Measurements from ENCODE around the gene HSP90AB1.

HSP90AB1 gene

DNA sequence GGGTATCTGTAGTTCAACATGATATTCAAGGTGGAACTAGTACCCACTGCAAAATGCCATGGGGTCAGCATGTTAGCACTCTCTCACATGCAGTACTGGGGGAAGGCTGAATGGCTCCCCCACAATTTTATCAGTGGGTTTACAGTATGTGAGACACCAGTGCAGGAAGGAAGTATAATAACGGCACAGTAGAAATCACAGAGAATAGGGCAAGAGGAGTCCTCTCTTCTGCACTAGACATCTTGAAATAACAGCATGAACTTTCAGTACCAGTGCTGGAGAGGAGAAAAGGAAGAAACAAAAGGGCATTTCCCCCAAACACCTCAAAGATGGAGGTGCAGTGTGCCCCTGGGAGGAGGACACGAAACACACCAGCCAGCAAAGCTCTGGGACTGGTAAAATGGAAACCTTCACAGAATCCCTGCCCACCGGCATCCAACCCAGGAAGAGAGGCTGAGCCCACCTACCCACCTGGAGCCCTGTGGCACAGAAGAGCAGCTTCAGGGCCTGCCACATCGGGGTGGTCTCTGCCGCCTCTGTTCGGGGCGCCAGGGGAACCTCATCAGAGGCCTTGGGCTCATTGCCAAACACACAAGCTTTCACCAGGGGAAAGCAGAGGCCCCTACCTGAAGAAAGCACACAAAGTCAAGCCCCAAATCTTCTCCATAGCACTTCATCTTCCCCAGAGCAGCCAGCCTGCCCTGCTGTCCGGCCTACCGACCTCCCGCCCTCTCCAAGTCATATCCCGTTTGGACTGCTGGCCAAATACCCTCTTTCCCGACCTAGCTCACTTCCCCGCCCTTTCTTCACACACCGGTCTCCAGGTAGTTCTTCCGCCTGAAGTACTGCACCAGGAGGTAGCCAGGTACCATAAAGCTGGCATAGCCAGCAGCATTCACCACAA is 9.2 kb downstream of the HSP90AB1 start:
- peak; percentile 45 for DNase-seq

GRCh38 chr6:44256775-44257024 is 9.8 kb downstream of the HSP90AB1 start:
- DNase-seq: no peak

DNA sequence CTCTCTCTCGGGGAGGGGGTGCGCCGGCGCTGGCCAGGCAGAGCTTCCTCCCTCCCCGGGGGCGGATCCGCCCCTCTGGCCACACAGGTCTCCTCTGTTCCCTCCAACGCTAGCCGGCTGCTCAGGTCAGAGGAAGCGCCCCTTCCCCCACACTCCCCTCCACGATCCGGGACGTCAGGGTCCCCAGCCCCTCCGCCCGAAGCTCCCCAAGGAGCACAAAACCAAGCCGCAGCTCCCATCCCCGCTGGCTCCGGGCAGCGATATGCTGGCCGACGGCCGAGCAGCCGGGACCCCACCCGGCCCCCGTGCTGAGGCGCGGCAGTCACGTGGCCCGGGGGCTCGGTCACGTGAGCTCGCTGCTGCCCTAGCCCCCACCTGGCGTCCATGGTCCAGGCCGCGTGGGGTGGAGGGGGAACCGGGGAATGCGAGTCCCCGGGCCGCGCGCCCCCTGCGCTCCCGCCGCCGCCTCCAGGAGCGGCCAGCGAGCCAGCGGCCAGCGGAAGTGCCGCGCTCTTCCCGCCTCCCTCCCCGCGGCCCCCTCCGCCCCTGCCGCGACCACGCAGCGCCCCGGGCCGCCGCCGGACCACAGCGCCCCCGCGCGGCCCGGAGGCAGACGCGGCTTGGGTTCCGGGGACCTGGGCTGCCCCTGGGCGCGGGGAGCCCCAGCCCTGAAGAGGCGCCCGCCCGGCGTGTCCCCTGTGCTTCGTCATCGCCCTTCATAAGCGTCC is 10.3 kb downstream of the HSP90AB1 start, which contains the start of gene SLC35B2:
SLC35B2 (minus strand) TSS at position 504 of the 728 bp plus-strand sequence; CDS start at position 386, 118 bp downstream.
- DNase-seq: peak; percentile 78

GRCh38 chr6:44257753-44258324 is 10.9 kb downstream of the HSP90AB1 start:
- no peak for DNase-seq

DNA sequence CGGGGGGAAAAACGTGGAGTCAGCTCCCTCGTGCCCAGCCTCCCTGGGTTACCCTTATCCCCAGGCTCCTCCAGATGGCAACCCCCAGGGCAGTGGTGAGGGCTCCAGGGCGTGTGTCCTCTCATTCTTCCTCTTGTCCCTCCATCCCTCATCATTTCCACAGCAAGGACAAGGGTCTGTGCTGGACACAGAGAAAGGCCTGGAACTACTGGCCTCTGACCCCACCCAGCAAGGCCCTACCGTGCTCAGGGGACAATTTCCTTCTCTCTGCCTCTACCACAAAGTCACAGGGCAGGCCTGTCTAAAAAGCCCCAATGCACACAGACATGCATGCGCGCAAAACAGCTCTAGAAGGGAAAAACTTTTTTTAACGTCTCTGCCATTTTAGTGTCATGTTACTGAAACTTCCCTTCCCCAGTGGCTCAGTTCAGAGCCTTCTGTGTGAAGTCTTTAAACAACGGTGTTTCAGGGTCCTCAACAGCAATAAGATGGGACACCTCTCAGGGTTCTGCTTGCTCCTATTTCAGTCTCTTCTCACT is 11.5 kb downstream of the HSP90AB1 start:
- no peak for DNase-seq

- no peak for DNase-seq
These were observed 12.0 kb downstream of the HSP90AB1 start for GRCh38 chr6:44258921-44259320.

GRCh38 chr6:44260011-44260410 is 13.1 kb downstream of the HSP90AB1 start:
- no peak for DNase-seq

- no peak for DNase-seq
These were observed 13.8 kb downstream of the HSP90AB1 start for GRCh38 chr6:44260451-44261297.

DNA sequence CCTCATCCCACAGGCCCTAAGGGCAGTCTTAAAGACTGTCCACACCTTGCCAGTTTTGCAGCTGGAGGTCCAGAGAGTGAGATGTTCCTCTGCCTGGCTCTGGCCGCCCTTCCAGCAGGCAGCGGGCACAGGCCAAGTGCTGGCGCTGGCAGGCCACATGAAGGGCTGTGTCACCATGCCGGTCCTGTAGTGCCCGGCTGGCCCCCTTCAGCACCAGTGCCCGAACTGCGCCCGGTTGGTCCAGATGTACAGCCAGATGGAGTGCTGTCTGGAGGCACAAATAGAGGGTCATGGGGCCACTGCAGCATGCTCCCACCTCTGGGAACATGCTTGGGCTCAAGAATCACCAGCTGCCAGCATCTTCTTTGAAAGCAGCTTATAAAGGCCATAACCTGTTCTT is 14.7 kb downstream of the HSP90AB1 start:
- DNase-seq: no peak

- no peak for DNase-seq
These were observed 15.8 kb downstream of the HSP90AB1 start for GRCh38 chr6:44262467-44263353.

DNA sequence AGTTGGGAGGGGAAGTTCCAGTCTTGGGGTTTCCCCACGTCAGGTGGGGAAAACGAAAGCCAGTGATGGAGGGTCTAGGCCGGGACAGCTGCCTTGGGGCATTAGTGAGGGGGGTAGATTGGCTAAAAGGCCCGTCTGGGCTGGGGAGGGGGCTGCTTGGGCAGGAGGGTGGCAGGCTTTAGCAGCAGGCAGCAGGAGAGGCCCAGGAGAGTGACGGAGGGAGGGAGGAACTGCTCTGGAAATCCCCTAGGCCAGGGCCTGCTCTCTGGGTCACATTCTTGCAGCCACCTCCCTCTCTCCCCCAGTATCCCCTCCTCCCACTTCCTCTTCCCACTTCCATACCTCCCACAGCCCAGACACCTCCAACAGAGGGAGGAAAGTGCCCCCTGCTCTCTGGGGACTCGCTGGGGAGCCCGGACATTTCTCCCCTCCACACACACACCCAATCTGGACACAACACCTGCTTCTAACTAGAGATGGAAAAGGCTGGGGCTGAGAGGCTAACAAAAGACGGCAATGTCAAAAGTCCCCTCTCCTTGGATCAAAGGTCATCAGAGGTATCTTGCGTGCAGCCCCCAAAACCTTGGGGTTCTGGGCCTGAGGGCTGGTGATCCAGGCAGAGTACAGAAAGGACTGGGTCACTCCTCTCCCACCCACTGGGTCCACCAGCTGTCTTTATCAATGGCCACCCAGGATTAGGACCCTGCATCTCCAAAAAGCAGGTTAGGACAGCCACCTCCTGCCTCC is 16.6 kb downstream of the HSP90AB1 start:
- DNase-seq: peak; percentile 61

DNA sequence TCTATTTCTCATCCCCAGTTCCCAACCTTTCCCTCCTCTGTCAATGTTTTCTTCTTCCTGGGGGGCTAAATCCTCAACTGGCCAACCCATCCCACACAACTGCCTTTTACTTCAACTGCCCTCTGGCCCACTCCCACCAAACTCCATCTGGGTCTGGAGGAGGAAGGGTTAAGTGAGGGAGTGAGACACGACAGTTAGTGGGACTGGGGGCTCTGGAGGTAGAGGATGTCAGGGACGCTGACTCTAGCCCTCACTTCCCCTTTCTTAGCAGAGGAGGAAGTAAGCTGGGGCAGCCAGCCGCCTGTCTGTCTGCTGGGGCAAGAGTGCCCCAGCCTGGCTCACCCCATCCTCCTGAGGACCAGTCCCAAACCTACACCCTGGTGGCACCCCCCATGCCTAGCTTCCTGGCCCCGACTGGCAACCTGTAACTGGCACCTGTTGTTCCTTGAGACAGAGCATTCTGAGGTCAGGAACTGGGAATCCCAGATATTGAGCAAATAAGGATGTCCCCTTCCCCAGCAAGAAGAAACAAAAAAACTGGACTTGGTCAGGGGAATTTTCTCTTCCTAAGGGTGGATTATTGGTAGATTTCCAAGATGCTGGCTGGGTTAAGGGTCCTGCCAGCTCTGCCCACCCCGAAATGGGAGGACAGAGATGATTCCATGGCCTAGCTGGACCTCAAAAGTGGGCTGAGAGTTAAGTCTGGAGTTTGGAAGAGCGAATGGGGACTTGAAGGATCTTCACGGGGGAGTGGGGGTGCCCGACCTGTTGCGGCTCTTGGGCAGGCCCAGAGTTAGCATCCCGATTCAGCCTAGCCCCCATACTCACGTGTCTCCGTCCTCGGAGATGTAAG is 17.5 kb downstream of the HSP90AB1 start:
- DNase-seq: peak; percentile 66

DNA sequence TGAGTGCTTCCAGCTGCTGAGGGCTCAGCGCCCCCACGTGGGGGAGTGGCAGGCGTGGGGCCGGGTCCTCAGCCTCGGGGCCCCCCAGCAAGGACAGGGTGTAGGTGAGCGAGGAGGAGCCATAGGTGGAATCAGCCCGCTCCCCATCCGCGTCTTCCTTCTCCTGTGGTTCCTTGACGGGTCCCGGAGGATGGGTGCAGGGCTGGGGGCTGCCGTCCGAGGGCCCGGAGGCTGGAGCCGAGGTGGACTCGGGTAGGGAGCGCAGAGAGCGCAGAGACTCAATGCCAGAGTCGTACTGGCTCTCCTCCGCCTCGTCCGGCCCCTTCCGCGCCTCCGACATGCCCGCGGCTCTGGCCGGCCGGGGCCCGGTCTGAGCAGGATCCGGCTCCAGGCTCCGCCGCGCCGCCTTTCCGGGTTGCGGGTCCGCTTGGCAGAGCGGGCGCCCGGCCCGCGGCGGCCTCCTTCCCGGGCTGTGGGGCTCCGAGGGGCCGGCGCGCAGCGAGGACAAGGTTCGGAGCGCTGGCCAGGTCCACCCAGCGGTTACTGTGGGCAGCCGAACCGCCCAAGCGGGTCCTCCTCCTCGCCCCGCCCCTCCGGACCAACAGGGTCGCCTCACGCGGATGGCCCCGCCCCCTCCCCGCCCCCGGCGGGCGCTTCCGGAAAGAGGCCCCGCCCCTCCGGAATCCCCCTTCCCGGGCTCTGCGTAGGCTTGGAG is 18.3 kb downstream of the HSP90AB1 start, which contains the start of gene NFKBIE:
NFKBIE (minus strand) TSS at position 545 of the 715 bp plus-strand sequence; CDS start at position 340, 205 bp downstream.
- peak; percentile 96 for DNase-seq

DNA sequence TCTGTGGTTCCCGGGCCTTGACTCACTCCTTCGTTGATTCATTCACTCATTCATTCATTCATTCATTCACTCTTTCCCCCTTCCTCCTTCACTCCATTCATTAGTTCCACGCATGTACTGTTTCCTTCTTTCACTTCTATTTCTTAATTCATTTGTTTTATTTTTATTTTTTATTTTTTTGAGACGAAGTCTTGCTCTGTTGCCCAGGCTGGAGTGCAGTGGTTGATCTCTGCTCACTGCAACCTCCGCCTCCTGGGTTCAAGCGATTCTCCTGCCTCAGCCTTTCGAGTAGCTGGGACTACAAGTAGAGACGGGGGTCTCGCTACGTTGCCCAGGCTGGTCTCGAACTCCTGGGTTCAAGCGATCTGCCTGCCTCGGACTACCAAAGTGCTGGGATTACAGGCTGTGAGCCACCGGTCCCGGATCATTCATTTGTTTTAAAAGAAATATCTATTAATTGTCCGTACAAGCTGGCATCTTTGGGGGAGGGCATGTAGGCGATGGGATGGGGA is 18.9 kb downstream of the HSP90AB1 start:
- DNase-seq: no peak

- no peak for DNase-seq
These were observed 19.4 kb downstream of the HSP90AB1 start for GRCh38 chr6:44266347-44266746.

- no peak for DNase-seq
These were observed 20.4 kb downstream of the HSP90AB1 start for GRCh38 chr6:44267252-44267651.

DNA sequence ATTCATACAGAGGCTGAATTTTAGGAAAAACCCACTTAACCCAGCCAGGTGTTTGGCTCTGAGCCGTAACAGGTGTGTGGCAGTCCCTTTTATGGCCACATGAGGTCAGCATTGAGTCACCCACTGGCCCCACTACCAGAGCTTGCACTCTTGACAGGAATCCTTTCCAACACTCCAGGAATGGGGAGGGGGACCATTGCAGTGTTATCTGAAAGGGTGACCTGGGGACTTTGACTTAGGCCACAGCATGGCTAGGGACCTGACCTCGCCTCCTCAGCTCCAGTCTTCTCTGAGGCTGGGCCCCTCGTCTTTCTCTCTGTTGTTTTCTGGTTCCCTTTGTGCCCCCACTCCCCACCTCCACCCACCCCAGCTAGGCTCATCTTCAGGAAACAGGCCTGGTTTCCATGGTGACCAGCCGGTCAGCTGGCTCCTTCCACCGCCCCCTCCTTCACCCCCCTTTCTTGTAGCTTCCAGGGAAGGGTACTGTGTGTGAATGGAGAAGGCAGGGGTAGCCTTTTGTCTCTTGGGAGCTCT is 21.3 kb downstream of the HSP90AB1 start:
- DNase-seq: peak; percentile 74

- DNase-seq: peak; percentile 46
These were observed 22.4 kb downstream of the HSP90AB1 start for GRCh38 chr6:44269178-44269920.
